Fibroblast of the aortic adventitia (primary cell): ENCODE data around the gene DENND1C. TPM values are rescaled to one million over a fixed set of nuclear protein-coding genes. Genes with fewer than 3 reads are reported as not detected.

Experiments
- DNase-seq: peaks from one replicate; pipeline ENCODE4 v3.0.0-alpha.2; 2010; ENCODE audit warnings: low read depth
- H3K4me3 ChIP-seq: 2 replicates; pipeline ENCODE4 v1.5.1; 2011; ENCODE audit warnings: low read depth, mild to moderate bottlenecking, control low read depth, low read length, moderate library complexity
- CTCF ChIP-seq: IDR thresholded peaks from 2 replicates; pipeline ENCODE4 v1.5.1; 2011; ENCODE audit warnings: mild to moderate bottlenecking, low read length, control low read depth, inconsistent platforms; ENCODE audit not compliant: insufficient read depth
- total RNA-seq: library from RNA; depleted of rRNA; stranded (reverse); fragments of >200 nt; gene quantifications from 2 replicates; pipeline ENCODE4 v1.2.3, GENCODE V29; 2012; ENCODE audit warnings: low replicate concordance

The DENND1C gene
- total RNA-seq, 1 donor = not detected

GRCh38 chr19:6484230-6484629, 2.6 kb upstream of the DENND1C start:
- no peak for DNase-seq
- H3K4me3 ChIP-seq = no peak overlapping the region
- no peak for TF ChIP-seq CTCF

- H3K4me3 ChIP-seq = no peak overlapping the region
- no peak for TF ChIP-seq CTCF
- DNase-seq = no peak
Measured at GRCh38 chr19:6483235-6483634, 1.6 kb upstream of the DENND1C start.

GRCh38 chr19:6482343-6482686, 728 bp upstream of the DENND1C start:
- TF ChIP-seq CTCF = no peak
- H3K4me3 ChIP-seq = no peak overlapping the region
- no peak for DNase-seq

- TF ChIP-seq CTCF = no peak
- H3K4me3 ChIP-seq = no peak overlapping the region
- no peak for DNase-seq
Measured at GRCh38 chr19:6480848-6481415, 655 bp downstream of the DENND1C start.

- DNase-seq = no peak
- no peak for TF ChIP-seq CTCF
Measured at GRCh38 chr19:6479836-6480398, 1.7 kb downstream of the DENND1C start.

GRCh38 chr19:6478815-6479214, 2.8 kb downstream of the DENND1C start:
- TF ChIP-seq CTCF = no peak
- no peak for DNase-seq
- no peak overlapping the region for H3K4me3 ChIP-seq

More at GRCh38 chr19:6479836-6480398, 1.7 kb downstream of the DENND1C start:
- no peak overlapping the region for H3K4me3 ChIP-seq
